GM18526 (cell line): ENCODE results near the gene STIL.

Experiments
- POLR2A ChIP-seq: IDR thresholded peaks from 3 replicates; pipeline ENCODE4 v1.6.1; 2011; ENCODE audit not compliant: insufficient read length; ENCODE audit errors: extremely low read depth

STIL gene

DNA sequence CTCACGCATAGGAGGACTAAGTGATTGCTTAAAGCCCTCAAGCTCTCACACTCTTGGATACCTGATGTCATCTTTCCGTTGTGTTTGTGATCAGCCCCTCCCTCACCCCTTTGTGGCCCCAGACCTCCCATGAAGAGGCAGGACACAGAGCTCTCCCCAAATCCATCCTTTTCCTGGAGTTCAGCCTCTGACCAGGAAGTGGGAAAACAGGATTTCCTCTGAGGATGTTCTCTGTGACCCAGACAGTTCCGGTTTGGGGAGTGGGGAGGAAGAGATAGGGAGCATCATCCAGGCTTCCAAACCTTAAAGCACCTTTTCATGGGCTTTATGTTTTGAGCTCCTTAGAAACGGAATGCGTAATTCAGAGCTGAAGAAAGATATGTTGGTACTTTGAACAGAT lies 70.0 kb downstream of the STIL start:
- no peak for TF ChIP-seq POLR2A

DNA sequence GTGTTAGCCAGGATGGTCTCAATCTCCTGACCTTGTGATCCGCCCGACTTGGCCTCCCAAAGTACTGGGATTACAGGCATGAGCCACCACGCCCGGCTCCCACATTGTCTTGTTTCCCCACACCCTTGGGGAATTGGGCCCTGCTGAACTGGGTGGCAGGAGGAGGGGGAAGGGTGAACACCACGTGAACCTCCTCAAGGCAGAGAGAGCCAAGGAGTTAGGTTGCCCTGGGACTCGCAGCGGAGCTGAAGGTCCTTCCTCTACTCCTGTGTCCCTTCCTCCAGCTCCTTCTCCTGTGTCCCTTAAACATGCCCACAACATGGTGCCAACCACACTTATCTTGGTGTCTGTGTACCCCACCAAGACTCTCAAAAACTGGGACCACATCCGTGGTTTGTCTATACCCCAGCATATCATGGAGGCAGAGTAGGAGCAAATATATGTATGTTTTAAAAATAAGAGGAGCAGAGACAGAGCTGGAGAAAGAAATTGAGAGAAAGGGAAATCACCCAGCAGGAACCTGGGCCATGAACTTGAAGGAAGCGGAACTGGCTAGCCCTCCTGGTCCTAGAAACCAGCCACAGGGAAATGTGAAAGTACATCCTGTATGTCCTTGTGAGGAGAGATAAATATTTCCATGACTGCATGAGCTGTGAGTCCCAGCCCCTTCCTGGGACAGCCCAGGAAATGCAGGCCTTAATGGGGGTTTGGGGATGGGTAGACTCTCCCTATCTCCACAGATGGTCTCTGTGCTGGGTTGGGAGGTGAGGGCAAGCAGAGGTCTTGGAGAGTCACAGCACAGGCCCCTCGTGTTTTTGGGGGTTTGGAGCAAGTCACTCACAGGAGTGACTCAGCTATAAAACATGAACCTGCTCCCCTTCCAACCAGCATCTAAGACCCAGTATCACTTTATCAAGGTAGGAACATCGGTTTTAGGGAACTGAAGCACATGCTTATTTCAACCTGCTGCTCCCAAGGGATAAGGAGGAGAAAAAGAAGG lies 72.5 kb downstream of the STIL start:
- TF ChIP-seq POLR2A: no peak

DNA sequence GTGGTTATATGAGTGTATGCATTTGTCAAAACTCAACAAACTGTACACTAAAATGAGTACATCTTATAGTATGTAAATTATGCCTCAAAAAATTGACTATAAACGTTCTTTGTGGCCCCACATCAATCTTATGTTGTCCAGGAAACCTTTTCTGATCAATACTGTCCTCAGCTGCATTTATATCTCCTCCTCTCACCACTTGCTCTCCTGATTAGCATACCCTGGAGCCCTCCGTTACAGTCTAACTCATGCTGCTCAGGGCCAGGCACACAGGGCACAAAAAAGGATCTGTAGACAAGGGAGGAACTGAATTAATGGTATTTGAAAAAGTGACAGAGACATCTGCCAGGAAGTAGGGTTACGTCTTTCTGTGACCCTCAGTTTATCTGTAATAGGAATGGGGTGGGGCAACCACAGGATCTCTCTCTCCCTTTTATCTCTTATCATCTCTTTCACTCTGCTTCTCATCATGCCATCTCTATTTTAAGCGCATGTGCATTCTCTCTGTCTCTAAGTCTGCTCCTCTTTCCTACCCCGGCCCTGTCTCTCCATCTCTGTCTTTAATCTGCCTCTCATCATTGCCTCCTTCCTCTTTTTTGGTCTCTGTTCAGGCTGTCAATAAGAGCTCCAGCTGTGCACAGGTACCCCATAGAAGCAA lies 74.9 kb downstream of the STIL start:
- TF ChIP-seq POLR2A: no peak

DNA sequence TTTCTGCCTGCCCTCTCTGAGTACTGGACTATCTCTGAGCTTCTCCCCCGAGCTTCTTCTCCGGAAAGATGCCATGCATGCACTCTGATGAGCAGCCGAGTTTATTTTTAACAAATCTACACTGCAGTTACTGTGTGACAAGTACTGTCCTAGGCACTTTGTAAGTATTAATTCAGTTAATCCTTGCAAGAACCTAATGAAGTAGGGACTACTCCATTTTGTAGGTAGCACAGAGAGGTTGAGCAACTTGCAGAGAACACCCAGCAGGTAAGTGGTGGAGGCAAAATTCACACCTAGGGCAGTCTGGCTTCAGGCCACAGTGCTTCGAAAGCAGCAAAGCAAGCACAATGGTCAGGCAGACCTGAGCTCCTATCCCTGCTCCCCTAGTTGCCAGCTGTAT lies 78.1 kb downstream of the STIL start:
- TF ChIP-seq POLR2A: no peak

DNA sequence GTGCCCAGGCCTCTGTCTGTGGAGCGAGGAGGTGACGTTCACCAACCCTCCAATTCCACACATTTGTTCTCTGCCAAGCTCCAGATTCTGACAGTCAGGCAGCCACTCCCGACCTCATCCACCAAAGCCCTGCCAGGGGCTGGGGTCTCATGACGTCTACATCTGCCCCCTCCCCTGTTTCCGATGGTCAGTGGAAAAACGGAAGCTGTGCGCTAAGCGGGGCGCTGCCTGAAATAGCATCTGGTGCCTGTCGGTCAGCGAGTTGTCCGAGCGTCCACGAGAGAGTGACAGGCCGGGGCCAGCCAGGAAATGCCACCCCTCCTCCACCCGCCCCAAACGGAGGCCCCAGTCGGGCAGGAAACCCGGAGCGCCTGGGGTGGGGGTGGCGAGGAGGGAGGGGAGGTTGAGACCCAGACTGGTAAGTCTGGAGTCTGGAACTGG lies 78.7 kb downstream of the STIL start:
- no peak for TF ChIP-seq POLR2A

DNA sequence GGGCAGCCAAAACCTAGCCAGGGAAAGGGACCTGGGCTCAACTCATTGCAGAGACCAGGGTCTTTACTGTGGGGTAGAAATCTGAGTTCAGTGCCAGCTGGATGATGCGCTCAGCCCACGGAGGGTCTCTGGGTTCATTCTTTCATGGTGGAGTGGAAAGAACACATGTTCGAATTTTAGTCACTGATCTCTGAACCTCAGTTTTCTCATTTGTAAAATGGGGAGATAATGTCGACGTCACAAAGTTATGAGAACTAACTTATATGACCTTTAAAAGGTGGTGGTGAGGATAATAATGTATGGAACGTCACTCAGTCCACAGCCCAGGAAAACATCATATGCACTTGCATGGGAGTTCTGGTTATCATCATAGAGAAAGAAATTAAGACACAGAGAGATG lies 80.8 kb downstream of the STIL start:
- TF ChIP-seq POLR2A: no peak

DNA sequence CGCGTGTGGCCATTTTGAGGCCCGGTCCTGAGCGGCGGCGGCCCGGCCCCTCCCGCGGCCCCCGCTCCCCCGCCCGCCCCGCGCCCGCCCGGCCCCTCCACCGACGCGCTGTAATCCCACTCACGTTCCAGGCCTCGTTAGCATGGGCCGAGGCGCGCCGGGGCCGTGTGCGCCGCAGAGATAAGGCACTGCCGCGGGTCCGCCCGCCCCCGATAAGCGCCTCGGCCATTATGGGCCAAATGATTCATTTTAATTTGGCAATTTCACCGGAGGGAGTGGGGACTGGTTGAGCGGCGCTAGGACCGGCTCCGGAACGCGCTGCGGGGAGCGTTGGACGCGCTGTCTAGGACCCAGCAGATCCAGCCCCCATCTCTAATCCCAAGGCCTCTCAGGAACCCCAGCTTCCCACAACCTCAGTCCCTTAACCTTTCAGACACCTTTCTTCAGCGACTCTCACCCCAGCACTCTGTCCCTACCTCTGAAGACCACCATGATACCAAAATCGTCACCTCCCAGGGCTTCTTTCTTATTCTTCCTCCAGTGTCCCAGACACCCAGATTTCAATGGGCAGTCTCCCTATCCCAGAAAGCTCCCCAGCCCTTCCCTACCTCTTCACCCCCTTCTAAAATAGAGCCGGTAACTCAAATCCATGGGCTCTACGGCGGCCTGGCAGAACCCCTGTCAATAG lies 81.6 kb downstream of the STIL start, which contains the start of gene TAL1:
TAL1 (minus strand) TSS at position 39 of the 688 bp plus-strand sequence. CDS start 6,337 bp downstream, outside the sequence.
- TF ChIP-seq POLR2A: no peak

DNA sequence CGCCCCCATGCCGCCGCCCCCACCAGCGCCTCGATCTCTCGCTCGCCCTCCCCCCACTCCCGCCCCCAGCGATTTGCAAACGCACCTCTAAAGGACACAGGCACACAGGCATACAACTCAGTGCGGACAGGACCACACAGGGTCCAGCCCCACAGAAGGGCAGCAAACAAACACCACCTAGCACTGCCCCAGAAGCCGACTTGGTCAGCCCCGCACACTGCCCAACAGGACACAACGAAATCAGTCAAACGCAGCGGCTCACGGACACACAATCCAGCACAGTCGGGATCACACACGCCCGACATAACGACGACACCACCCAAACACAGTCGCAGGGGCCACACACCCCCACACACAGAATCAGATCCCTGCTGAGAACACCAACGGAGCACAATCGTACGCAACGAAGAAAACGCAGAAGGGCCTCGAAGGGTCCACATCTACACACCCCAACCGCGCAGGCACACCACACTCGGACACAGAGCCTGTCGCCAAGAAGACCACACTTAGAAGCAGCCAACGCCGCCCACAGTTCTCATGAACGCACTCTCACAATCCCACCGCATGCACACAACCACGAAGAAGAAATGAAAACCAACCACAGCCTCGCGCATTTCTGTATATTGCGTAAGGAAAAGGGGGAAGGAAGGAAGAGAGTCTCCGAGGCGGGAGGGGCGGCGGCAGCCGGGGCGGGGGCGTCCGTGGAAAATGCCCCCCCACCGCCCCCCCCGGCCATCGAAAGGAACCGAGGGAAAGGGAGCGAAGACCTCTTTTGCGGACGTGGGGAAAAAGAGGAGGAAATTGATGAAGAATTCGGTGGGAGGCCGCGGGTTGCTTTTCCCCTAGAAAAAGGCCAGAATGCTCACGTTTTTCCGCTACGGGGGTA lies 82.4 kb downstream of the STIL start:
- TF ChIP-seq POLR2A: no peak

DNA sequence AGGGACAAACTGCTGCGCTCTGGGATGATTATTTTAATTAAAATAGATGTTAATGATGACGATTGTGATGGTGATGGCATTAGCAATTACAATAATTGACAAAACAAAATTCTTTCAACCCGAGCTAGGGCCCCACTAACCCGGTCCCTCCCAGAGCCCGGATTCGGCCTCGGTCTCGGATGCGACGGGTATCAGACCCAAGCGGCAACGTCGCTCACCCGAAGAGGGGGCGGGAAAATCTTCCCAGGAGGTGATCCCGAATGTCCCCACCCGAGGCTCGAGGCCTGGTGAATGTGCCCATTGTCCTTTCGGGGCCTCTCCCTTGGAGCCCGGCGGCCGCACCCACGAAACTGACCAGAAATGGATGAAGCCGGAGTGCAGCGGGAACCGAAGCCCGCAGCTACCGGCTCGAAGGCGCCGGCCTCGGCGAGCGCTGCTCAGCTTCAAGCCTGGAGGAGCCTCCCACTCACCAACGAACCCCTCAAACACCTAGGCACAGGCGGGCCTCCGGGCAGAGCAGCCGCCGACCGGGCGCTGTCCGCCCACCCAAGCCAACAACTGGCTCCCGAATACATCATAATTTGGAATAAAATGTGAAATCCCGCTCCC lies 83.2 kb downstream of the STIL start:
- no peak for TF ChIP-seq POLR2A

DNA sequence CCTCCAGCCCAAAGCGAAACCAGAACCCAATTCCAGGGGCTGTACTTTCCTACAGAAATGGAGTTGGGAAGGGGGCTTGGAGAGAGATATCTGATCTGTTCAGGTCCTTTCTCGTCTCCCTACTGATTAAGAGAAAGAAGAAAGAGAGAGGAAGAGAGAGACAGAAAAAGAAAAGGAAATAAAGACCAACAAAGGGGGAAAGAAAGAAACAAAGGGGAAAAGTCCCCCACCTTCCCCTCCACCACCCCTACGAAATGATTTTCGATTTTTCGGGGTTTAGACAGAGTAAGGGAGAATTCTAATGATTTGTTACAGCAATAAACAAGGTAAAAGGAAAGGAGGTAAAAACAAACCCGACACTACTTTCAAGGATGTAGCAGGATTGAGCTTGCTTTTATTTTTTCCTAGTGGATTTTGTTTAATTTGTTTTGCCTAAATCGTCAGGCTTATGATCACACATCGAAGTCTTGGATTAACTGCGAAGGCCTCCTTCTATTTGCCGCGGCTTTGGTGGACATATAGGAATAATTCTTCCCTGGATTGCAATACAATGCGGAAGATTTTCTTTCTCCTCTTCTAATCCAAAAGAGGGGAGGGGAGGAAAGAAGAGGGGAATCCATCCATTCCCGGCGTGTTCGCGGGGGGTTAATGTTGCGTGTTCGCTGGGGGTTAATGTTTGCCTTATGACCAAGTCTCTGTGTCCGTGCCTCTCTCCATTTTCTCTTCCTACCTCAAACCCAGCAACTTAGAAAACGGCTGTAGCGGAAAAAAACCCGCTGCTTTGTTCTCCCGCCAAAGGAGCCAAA lies 83.9 kb downstream of the STIL start:
- TF ChIP-seq POLR2A: no peak

DNA sequence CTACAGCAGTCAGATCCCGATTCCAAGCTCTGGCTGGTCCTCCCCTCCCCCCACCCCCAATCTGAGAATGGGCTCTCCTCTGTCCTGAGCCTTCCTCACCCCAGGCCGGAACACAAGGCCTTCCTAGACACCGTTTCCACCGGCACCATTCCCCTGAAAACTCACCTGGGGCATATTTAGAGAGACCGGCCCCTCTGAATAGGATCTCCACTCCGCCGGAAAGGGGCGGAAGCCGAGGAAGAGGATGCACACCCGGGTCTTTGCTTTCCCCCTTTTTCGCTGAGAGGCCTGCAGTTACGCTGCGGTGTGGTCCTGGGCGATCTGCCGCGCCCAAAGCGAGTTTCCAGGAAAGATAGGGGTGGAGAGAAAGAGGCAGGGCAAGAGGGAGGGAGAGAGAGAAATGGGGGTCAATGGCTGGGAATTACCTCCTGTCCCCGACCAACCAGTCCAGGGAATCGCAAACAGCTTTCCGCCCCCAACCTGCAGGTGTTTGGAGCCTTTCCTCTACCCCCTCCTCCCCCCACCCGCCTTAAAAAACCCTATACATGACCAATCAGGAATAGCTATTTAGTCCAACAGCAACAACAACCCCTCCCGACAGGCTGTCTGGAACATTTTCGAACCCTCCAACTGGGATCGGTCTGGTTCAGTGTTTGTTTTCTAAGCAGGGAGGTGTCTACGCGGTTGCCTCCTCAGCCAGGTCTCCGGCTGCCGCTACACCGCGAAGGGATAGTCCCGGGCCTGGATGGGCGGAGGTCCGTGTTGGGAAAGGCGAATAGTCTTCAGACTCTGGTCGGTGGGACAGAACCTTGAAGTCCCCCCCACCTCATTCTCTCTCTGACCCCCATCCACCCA lies 84.7 kb downstream of the STIL start:
- TF ChIP-seq POLR2A: no peak

DNA sequence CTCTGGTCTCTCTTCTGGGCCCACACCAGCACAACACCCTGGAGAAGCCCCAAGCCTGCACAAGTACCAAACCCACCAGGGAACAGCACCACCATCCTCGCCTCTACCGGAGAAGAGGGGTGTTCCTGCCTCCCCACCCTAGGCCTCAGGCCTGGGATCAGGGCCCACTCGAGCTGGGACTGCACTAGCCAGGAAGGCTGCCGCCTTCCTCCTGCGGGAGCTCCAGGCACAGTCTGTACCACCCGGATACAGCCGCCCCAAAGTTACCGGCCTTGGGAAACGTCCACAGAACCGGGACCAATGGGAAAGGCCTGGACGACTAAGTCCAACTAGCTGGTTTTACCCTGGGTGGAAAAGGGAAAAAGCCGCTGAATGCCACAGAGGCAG lies 85.3 kb downstream of the STIL start:
- TF ChIP-seq POLR2A: no peak
